ENCODE results near the gene RETREG2.

The RETREG2 gene

DNA sequence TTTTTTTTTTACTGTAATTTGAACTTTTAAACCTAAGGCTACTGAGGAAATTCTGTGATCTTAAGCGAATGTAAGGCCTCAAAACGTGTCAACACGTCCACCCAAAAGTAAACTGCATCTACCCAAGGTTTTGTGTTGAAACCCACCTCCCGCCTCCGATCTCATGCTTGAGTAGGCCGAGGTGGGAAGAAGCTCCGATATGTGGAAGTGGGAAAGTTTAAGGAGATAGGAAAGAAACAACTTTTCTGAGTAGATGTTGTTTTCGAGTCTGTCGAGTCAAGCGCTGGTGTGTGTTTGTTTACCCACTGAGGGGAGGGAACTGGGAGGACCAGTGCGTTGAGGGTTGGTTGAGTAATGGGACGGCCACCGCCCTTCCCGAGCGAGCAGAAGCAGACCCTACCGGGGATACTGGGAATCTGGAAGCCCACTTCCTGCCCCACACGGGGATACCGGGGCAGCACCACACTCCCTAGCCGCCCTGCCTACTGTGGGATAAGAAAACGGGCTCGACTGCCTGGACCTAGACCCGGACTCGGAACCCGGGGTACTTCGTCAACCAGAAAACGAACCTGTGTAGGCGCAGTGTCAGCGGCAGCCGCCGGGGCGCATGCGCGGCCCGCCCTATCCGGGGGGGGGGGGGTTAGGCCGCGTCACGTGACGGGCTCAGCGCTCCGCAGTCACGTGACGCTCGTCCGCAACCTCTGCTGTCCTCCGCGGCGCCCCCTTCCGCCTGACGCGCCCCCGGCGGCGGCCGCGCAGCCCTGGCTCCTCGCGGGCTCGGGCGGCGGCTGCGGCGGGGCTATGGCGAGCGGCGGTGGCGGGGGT is at the start of gene RETREG2:
TSS of gene RETREG2 (plus strand) at position 724 of the 825 bp plus-strand sequence. CDS start at position 802, 78 bp downstream.
- peak within 1 kb of the TSS; percentile 98 for H3K4me3 Mint-ChIP-seq
- no peaks in the 10 kb centered on the region for H3K27me3 Mint-ChIP-seq
- H3K4me1 Mint-ChIP-seq (ENCODE audit: low read depth): peaks cover 62% of the 10 kb centered on the region
- peak within 1 kb of the TSS; percentile 99 for H3K27ac Mint-ChIP-seq
- peaks cover 6% of the 10 kb centered on the region for H3K36me3 Mint-ChIP-seq
- no peaks in the 10 kb centered on the region for H3K9me3 Mint-ChIP-seq (ENCODE audit: low read depth)

DNA sequence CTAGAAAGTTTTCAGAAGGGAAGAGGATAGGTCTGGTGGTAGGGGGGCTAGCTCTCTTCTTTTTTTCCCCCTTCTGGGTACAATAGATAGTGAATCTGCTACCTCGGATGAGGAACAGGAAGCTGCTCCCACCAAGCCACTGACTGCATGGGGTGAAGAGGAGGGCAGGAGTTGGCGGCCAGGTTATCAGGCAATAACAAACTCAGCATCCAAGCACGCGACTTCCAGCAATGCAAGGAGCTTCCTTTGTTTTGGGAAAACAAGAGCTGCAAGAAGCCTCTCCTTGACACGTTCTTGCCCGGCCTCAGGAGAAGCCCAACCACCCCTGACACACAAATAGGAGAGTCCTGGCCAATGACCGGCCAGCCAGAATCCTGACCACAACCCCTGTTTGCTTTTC is 49.7 kb upstream of the RETREG2 start:
- peaks cover 25% of the 10 kb centered on the region for H3K4me1 Mint-ChIP-seq (ENCODE audit: low read depth)
- no peaks in the 10 kb centered on the region for H3K27me3 Mint-ChIP-seq
- no peak overlapping the region for H3K4me3 Mint-ChIP-seq
- no peak overlapping the region for H3K27ac Mint-ChIP-seq
- peaks cover 10% of the 10 kb centered on the region for H3K36me3 Mint-ChIP-seq
- H3K9me3 Mint-ChIP-seq (ENCODE audit: low read depth): no peaks in the 10 kb centered on the region

DNA sequence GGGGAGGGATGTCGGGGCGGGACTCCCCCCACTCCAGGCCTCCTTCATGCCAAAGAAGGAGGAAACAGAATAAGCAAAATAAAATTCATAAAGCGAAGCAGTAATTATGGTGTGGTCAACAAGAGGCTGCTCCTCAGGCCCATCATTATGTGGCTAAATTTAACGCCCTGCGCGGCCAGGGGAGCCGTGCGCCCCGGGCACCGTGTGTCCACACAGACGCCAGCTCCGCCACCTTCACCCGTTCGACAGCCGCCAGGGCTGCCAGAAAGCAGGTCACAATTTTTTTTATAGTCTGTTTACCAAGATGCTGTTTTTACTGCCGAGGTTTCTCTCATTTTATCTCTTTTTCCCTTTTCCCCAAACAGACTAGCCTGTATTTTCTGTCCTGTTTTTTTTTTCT is 48.5 kb upstream of the RETREG2 start:
- peaks cover 16% of the 10 kb centered on the region for H3K36me3 Mint-ChIP-seq
- peaks cover 16% of the 10 kb centered on the region for H3K4me1 Mint-ChIP-seq (ENCODE audit: low read depth)
- H3K27ac Mint-ChIP-seq: no peak overlapping the region
- H3K27me3 Mint-ChIP-seq: no peaks in the 10 kb centered on the region
- no peak overlapping the region for H3K4me3 Mint-ChIP-seq
- H3K9me3 Mint-ChIP-seq (ENCODE audit: low read depth): no peaks in the 10 kb centered on the region

GRCh38 chr2:219131327-219131726 is 46.7 kb upstream of the RETREG2 start:
- no peak overlapping the region for H3K27ac Mint-ChIP-seq
- H3K4me3 Mint-ChIP-seq: no peak overlapping the region
- H3K4me1 Mint-ChIP-seq (ENCODE audit: low read depth): peaks cover 3% of the 10 kb centered on the region
- H3K36me3 Mint-ChIP-seq: peaks cover 16% of the 10 kb centered on the region
- no peaks in the 10 kb centered on the region for H3K9me3 Mint-ChIP-seq (ENCODE audit: low read depth)
- no peaks in the 10 kb centered on the region for H3K27me3 Mint-ChIP-seq

DNA sequence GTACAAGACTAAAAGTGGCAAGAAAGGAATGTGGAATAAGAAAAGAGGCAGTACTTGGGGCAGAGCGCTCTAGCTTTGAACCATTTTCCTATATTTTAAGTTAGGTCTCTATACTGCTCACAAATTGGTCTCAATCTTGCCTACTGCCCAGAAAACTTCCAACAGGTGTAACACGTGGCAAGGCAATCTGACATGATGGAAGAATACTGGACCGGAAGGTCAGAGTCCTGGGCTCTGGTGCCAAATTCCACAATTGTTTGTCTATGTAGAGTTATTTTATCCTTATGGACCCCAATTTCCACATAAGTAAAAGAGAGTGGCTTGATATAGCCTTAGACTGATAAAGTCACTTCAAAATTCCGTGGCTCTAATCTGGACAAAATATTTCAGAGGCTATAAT is 46.3 kb upstream of the RETREG2 start:
- Mint-ChIP-seq H3K4me1 (ENCODE audit: low read depth) (peaks cover 3% of the 10 kb centered on the region), H3K36me3 (peaks cover 13% of the 10 kb centered on the region), H3K4me3 (no peak overlapping the region), H3K27ac (no peak overlapping the region), H3K27me3 (no peaks in the 10 kb centered on the region), H3K9me3 (ENCODE audit: low read depth) (no peaks in the 10 kb centered on the region)

DNA sequence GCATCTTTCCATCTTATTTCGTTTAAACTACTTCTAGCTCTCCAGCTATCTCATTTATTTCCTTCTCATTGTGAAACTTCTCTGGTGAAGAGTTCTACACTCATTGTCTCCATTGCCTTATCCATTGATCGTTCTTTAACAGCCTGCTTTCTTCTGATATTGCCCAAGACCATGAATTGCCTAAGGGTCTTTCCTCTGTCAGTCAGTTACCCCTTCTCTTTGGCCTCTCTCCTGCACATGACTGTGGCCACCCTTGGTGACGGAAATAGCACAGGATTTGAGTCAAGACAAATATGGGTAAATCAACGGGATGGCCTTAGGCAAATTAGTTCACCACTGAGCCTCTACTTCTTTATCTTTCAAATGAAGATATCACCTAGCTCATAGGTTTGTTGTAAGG is 44.1 kb upstream of the RETREG2 start:
- H3K4me1 Mint-ChIP-seq (ENCODE audit: low read depth): no peaks in the 10 kb centered on the region
- H3K27ac Mint-ChIP-seq: no peak overlapping the region
- no peaks in the 10 kb centered on the region for H3K27me3 Mint-ChIP-seq
- H3K36me3 Mint-ChIP-seq: peaks cover 23% of the 10 kb centered on the region
- H3K9me3 Mint-ChIP-seq (ENCODE audit: low read depth): no peaks in the 10 kb centered on the region
- no peak overlapping the region for H3K4me3 Mint-ChIP-seq

GRCh38 chr2:219140722-219141121 is 37.4 kb upstream of the RETREG2 start:
- no peaks in the 10 kb centered on the region for H3K4me1 Mint-ChIP-seq (ENCODE audit: low read depth)
- no peak overlapping the region for H3K4me3 Mint-ChIP-seq

GRCh38 chr2:219142329-219142728 is 35.7 kb upstream of the RETREG2 start:
- no peak overlapping the region for H3K27ac Mint-ChIP-seq
- no peaks in the 10 kb centered on the region for H3K4me1 Mint-ChIP-seq (ENCODE audit: low read depth)
- H3K27me3 Mint-ChIP-seq: no peaks in the 10 kb centered on the region
- peaks cover 48% of the 10 kb centered on the region for H3K36me3 Mint-ChIP-seq
- no peaks in the 10 kb centered on the region for H3K9me3 Mint-ChIP-seq (ENCODE audit: low read depth)
- H3K4me3 Mint-ChIP-seq: no peak overlapping the region

More at GRCh38 chr2:219140722-219141121, 37.4 kb upstream of the RETREG2 start:
- H3K36me3 Mint-ChIP-seq: peaks cover 40% of the 10 kb centered on the region
- no peaks in the 10 kb centered on the region for H3K9me3 Mint-ChIP-seq (ENCODE audit: low read depth)
- H3K27ac Mint-ChIP-seq: no peak overlapping the region
- H3K27me3 Mint-ChIP-seq: no peaks in the 10 kb centered on the region

- Mint-ChIP-seq H3K27ac (no peak overlapping the region), H3K9me3 (ENCODE audit: low read depth) (no peaks in the 10 kb centered on the region), H3K4me3 (no peak overlapping the region), H3K36me3 (peaks cover 24% of the 10 kb centered on the region), H3K27me3 (no peaks in the 10 kb centered on the region), H3K4me1 (ENCODE audit: low read depth) (no peaks in the 10 kb centered on the region)
These were observed 28.4 kb upstream of the RETREG2 start for GRCh38 chr2:219149667-219150066.

DNA sequence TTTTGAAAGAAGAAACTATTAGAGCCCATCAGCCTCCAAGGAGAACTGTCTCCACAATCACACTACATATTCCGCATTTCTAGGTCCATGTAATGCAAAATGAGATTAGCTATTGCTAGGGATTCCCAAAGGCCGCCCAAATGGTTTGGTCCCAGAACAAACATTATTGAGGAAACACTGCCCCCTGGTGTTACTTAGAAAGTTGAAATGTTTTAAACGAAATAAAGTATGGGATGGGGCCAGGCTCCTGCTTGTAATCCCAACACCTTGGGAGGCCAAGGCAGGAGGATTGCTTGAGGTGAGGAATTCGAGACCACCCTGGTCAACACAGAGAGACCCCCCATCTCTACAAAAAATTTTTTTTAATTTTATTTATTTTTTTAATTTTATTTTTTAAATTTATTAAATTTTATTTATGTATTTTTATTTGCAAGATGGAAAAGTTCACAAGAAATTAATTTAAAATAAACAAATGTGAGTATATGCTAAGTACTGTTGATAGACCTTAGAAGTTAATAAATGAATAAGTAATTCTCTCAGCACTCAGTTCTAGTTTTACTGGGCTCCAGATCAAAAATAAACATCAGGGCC is 22.9 kb upstream of the RETREG2 start:
- Mint-ChIP-seq H3K27me3 (no peaks in the 10 kb centered on the region), H3K4me1 (ENCODE audit: low read depth) (peaks cover 6% of the 10 kb centered on the region), H3K27ac (no peak overlapping the region), H3K9me3 (ENCODE audit: low read depth) (no peaks in the 10 kb centered on the region), H3K4me3 (no peak overlapping the region), H3K36me3 (peaks cover 15% of the 10 kb centered on the region)

DNA sequence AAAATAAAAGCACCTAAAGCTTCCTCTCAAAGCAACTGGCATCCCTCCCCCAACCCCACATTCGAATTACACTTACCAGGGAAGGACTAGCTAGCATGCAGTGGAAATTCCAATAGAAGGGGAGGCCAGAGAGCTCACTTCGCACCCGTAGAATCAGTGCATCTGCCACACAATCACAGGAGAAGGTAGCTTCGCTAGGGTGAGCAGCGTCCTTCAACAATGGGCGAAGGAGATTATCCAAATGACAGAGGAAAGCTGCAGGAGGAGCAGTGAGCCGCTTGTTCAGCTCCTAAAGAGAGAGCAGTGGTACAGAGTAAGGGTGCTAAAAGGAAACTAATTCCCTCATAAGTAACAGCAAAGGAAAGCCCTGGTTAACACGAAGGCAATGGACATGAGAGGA is 20.7 kb upstream of the RETREG2 start:
- no peaks in the 10 kb centered on the region for H3K27me3 Mint-ChIP-seq
- no peak overlapping the region for H3K27ac Mint-ChIP-seq
- peaks cover 13% of the 10 kb centered on the region for H3K4me1 Mint-ChIP-seq (ENCODE audit: low read depth)
- H3K4me3 Mint-ChIP-seq: no peak overlapping the region
- peaks cover 11% of the 10 kb centered on the region for H3K36me3 Mint-ChIP-seq
- no peaks in the 10 kb centered on the region for H3K9me3 Mint-ChIP-seq (ENCODE audit: low read depth)

DNA sequence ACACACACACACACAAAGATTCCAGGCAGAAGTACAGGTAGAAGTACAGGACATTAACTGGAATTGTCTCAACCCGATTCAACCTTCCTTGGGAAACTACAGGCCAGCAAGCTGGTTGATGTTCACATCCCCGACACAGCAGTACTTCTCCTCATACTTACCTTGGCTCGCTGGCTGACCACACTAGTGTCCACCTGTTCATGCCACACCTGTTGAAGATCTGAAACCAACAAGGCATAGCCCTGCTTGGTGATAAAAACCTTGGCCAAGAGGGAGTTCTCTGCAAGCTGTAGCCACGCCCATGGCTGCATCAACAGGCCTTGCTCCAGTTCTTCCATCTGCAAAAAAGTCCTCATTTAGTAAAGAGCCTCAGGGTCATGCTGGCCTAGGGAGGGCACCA is 20.1 kb upstream of the RETREG2 start:
- no peaks in the 10 kb centered on the region for H3K9me3 Mint-ChIP-seq (ENCODE audit: low read depth)
- H3K4me3 Mint-ChIP-seq: no peak overlapping the region
- H3K36me3 Mint-ChIP-seq: peaks cover 13% of the 10 kb centered on the region
- H3K4me1 Mint-ChIP-seq (ENCODE audit: low read depth): peaks cover 13% of the 10 kb centered on the region
- H3K27me3 Mint-ChIP-seq: no peaks in the 10 kb centered on the region
- H3K27ac Mint-ChIP-seq: no peak overlapping the region

- Mint-ChIP-seq H3K27me3 (no peaks in the 10 kb centered on the region), H3K9me3 (ENCODE audit: low read depth) (no peaks in the 10 kb centered on the region), H3K27ac (no peak overlapping the region), H3K4me1 (ENCODE audit: low read depth) (peaks cover 13% of the 10 kb centered on the region), H3K4me3 (peak overlapping the region; percentile 25), H3K36me3 (peaks cover 9% of the 10 kb centered on the region)
These were observed 19.5 kb upstream of the RETREG2 start for GRCh38 chr2:219158586-219158985.

DNA sequence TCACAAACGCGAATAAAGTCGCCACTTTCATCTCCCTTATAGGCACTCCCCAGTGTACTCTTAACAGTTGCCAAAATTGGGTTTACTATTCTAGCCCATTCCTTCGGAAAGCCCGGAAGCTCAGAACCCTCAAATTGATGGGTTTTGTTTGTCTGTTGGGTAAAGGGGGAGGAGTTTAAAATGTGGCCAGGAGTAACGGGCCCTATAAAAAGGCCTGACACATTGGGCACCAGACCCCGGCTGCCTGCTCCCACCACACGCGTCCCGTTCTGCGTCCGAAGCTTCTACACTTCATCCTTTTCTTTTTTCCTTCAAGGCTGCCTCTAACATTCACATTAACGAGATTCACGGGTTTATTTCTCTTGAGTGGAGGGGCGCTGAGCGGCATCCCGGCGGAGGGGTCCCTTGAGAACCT is 18.3 kb upstream of the RETREG2 start:
- Mint-ChIP-seq H3K4me1 (ENCODE audit: low read depth) (peaks cover 13% of the 10 kb centered on the region), H3K27me3 (no peaks in the 10 kb centered on the region), H3K27ac (peak overlapping the region; percentile 96)

GRCh38 chr2:219160186-219161017 is 17.7 kb upstream of the RETREG2 start, which contains the start of gene NHEJ1:
TSS of gene NHEJ1 (minus strand) at chr2:219160815. CDS start at chr2:219158362, 2,453 bp downstream.
- Mint-ChIP-seq H3K27ac (peak within 1 kb of the TSS; percentile 96), H3K9me3 (ENCODE audit: low read depth) (no peaks in the 10 kb centered on the region), H3K4me3 (peak within 1 kb of the TSS; percentile 91), H3K36me3 (peaks cover 8% of the 10 kb centered on the region), H3K27me3 (no peaks in the 10 kb centered on the region), H3K4me1 (ENCODE audit: low read depth) (peaks cover 13% of the 10 kb centered on the region)

More for the DNA sequence above, 18.3 kb upstream of the RETREG2 start:
- peak overlapping the region; percentile 91 for H3K4me3 Mint-ChIP-seq
- no peaks in the 10 kb centered on the region for H3K9me3 Mint-ChIP-seq (ENCODE audit: low read depth)
- H3K36me3 Mint-ChIP-seq: peaks cover 8% of the 10 kb centered on the region
